NCI-H1436 (cell line): ENCODE data around the gene DIO3.
"Not testable (repeated sequence)": the region's sequence is repeated elsewhere in the genome, so short reads cannot be mapped to it uniquely, and the experiment has no call there.

ENCODE experiments used
- DNase-seq: peaks from one replicate; lab custom pipeline; 2025; lab: John Stamatoyannopoulos, UW

DIO3 gene

GRCh38 chr14:101542391-101542790, 18.9 kb upstream of the DIO3 start:
- DNase-seq, result no peak

- DNase-seq, result no peak
Observed at GRCh38 chr14:101543814-101544213, 17.5 kb upstream of the DIO3 start.

GRCh38 chr14:101544550-101544949, 16.7 kb upstream of the DIO3 start:
- no peak for DNase-seq

GRCh38 chr14:101546706-101547105, 14.6 kb upstream of the DIO3 start:
- no peak for DNase-seq

GRCh38 chr14:101547107-101547738, 14.1 kb upstream of the DIO3 start:
- no peak for DNase-seq

GRCh38 chr14:101547961-101548669, 13.2 kb upstream of the DIO3 start:
- DNase-seq, result no peak

- DNase-seq, result no peak
Observed at GRCh38 chr14:101548710-101549109, 12.6 kb upstream of the DIO3 start.

GRCh38 chr14:101549154-101549553, 12.1 kb upstream of the DIO3 start:
- DNase-seq, result no peak

- not testable (repeated sequence) for DNase-seq
Observed at GRCh38 chr14:101550202-101550912, 10.9 kb upstream of the DIO3 start.

GRCh38 chr14:101551729-101552595, 9.3 kb upstream of the DIO3 start:
- no peak for DNase-seq

- no peak for DNase-seq
Observed at GRCh38 chr14:101552786-101553231, 8.5 kb upstream of the DIO3 start.

- no peak for DNase-seq
Observed at GRCh38 chr14:101553393-101553792, 7.9 kb upstream of the DIO3 start.

- DNase-seq, result no peak
Observed at GRCh38 chr14:101553931-101554330, 7.4 kb upstream of the DIO3 start.

GRCh38 chr14:101554991-101555668, 6.2 kb upstream of the DIO3 start:
- DNase-seq, result no peak

- DNase-seq, result not testable (repeated sequence)
Observed at GRCh38 chr14:101555669-101556043, 5.6 kb upstream of the DIO3 start.

- DNase-seq, result no peak
Observed at GRCh38 chr14:101556131-101556530, 5.2 kb upstream of the DIO3 start.

- DNase-seq, result no peak
Observed at GRCh38 chr14:101556566-101557320, 4.6 kb upstream of the DIO3 start.

GRCh38 chr14:101557321-101557695, 4.0 kb upstream of the DIO3 start:
- DNase-seq, result no peak

GRCh38 chr14:101557811-101558738, 3.2 kb upstream of the DIO3 start:
- no peak for DNase-seq

- DNase-seq, result no peak
Observed at GRCh38 chr14:101558739-101559240, 2.5 kb upstream of the DIO3 start.
